ENCODE results near the gene DBN1.
A peak's percentile ranks its signal among the peaks of the same experiment; 100 is the strongest.

- TF ChIP-seq CTCF (IDR thresholded peaks at IDR 0.05; ENCODE audit: control extremely low read depth in 1 of 3, insufficient read depth in 1 of 3, low read depth in 1 of 3, low read length in 3 of 3) (no peak), NRF1 (IDR thresholded peaks at IDR 0.05; ENCODE audit: low read depth, low read length) (no peak), KDM1A (IDR thresholded peaks at IDR 0.05; ENCODE audit: borderline replicate concordance, low read length) (peak; percentile 53; the same call in 1 of the 2 replicates), CREB1 (IDR thresholded peaks at IDR 0.05) (no peak), POLR2A (IDR thresholded peaks at IDR 0.05; ENCODE audit: control extremely low read depth in 1 of 2, low read depth in 2 of 2, low read length in 2 of 2) (no peak), SRF (IDR thresholded peaks at IDR 0.05; ENCODE audit: low read depth, low read length) (no peak), CBX8 (IDR thresholded peaks at IDR 0.05; ENCODE audit: borderline replicate concordance, low read depth, low read length) (no peak), GABPA (IDR thresholded peaks at IDR 0.05; ENCODE audit: borderline replicate concordance, insufficient read depth, low read length) (no peak)
Measured at GRCh38 chr5:177476531-177477233, 3.2 kb upstream of the DBN1 start.
